Measurements from ENCODE around the gene FKBP8. TPM values are rescaled to one million over a fixed set of nuclear protein-coding genes. Genes with fewer than 3 reads are reported as not detected.

FKBP8 gene
- total and polyA plus RNA-seq, 2 of the 4 experiments (the other 2 are of a cell fraction), result 153 to 289 TPM

DNA sequence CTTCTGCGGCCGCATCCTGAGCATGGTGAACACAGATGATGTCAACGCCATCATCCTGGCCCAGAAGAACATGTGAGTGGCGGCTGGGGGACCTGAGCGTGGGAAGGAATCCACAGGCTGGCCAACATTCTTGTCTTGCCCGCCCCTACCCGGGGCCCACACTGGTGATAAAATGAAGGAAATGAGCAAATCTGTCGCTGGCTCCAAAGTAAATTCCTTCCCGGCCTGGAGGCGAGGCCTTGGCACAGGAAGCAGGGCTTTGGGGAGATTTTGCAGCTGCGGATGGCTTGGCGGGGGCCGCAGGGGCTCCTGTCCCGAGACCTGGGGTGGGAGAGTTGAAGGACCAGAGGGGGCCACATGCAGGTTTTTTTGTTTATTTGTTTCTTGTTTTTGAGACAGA lies 18.7 kb upstream of the FKBP8 start:
- dilution Hi-C loops (cut with HindIII; ENCODE audit: low sequenced_read_pairs, unreplicated experiment) (no loop called here), in situ Hi-C loops (cut with MboI; ENCODE audit: low sequenced_read_pairs) (no loop called here)
- CTCF ChIA-PET, result no interaction called here

More for the DNA sequence above, 18.7 kb upstream of the FKBP8 start:
- Histone ChIP-seq H3K23ac (ENCODE audit: low read depth, low read length) (no peak overlapping the region), H3K9me1 (ENCODE audit: insufficient read depth, low read length) (0 out of 2 replicates have a peak, but pooled peaks cover 2% of the 10 kb centered on the region), H2AK5ac (ENCODE audit: low read depth, low read length) (no peak overlapping the region), H4K5ac (ENCODE audit: low read depth, low read length) (no peak overlapping the region), H3K4me3 (ENCODE audit: insufficient read depth, low read depth, low read length) (no peak overlapping the region), H2BK120ac (ENCODE audit: low read depth, low read length) (no peak overlapping the region), H4K8ac (ENCODE audit: low read depth in 2 of 2, low read length in 2 of 2) (no peak overlapping the region), H4K91ac (ENCODE audit: insufficient read depth, low read depth, low read length) (no peak overlapping the region), H2BK15ac (ENCODE audit: low read depth, low read length) (no peak overlapping the region), H3K18ac (ENCODE audit: low read depth, low read length) (no peak overlapping the region), H3K56ac (ENCODE audit: extremely low read depth, insufficient read depth, low read length) (no peak overlapping the region), H2BK20ac (ENCODE audit: low read depth, low read length) (no peak overlapping the region), H3K4ac (ENCODE audit: low read depth, low read length) (no peak overlapping the region), H3K4me2 (ENCODE audit: low read depth, low read length) (no peak overlapping the region), H2AK9ac (replicated peaks; ENCODE audit: low read depth, low read length, poor library complexity) (no peak overlapping the region), H3K9ac (ENCODE audit: low read depth, low read length) (no peak overlapping the region), H3K4me1 (ENCODE audit: control insufficient read depth, insufficient read depth, low read length) (0 out of 2 replicates have a peak, but pooled peaks cover 2% of the 10 kb centered on the region), H2BK5ac (ENCODE audit: low read depth, low read length, poor library complexity, severe bottlenecking) (no peak overlapping the region), H3K36me3 (ENCODE audit: control insufficient read depth, insufficient read depth, low read length) (peaks cover 37% of the 10 kb centered on the region), H3K27me3 (ENCODE audit: control insufficient read depth, insufficient read depth, low read length) (no peaks in the 10 kb centered on the region), H3K14ac (replicated peaks; ENCODE audit: low read depth, low read length) (no peak overlapping the region), H3K79me1 (ENCODE audit: low read depth in 1 of 2, low read length in 2 of 2) (peaks cover 24 to 47% of the 10 kb centered on the region in 2 experiments), H3K27ac (ENCODE audit: insufficient read depth, low read length) (no peak overlapping the region), H4K20me1 (ENCODE audit: insufficient read depth, low read length) (no peaks in the 10 kb centered on the region), H2AFZ (replicated peaks; ENCODE audit: low read length, poor library complexity) (no peak overlapping the region), H3K9me3 (ENCODE audit: control insufficient read depth, insufficient read depth, low read length) (no peaks in the 10 kb centered on the region)
- TF ChIP-seq, protein P1, sequence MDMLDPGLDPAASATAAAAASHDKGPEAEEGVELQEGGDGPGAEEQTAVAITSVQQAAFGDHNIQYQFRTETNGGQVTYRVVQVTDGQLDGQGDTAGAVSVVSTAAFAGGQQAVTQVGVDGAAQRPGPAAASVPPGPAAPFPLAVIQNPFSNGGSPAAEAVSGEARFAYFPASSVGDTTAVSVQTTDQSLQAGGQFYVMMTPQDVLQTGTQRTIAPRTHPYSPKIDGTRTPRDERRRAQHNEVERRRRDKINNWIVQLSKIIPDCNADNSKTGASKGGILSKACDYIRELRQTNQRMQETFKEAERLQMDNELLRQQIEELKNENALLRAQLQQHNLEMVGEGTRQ (IDR thresholded peaks at IDR 0.05; ENCODE audit: low read depth, low read length), result no peak
- TF ChIP-seq, protein P2, sequence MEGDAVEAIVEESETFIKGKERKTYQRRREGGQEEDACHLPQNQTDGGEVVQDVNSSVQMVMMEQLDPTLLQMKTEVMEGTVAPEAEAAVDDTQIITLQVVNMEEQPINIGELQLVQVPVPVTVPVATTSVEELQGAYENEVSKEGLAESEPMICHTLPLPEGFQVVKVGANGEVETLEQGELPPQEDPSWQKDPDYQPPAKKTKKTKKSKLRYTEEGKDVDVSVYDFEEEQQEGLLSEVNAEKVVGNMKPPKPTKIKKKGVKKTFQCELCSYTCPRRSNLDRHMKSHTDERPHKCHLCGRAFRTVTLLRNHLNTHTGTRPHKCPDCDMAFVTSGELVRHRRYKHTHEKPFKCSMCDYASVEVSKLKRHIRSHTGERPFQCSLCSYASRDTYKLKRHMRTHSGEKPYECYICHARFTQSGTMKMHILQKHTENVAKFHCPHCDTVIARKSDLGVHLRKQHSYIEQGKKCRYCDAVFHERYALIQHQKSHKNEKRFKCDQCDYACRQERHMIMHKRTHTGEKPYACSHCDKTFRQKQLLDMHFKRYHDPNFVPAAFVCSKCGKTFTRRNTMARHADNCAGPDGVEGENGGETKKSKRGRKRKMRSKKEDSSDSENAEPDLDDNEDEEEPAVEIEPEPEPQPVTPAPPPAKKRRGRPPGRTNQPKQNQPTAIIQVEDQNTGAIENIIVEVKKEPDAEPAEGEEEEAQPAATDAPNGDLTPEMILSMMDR (conservative IDR thresholded peaks at IDR 0.05; ENCODE audit: low read depth, low read length), result no peak
- TF ChIP-seq CEBPB (IDR thresholded peaks at IDR 0.05; ENCODE audit: low read depth, low read length) (no peak), MXI1 (IDR thresholded peaks at IDR 0.05; ENCODE audit: borderline replicate concordance, low read depth, low read length) (no peak), RCOR1 (IDR thresholded peaks at IDR 0.05; ENCODE audit: insufficient replicate concordance, low read length) (no peak), SMC3 (IDR thresholded peaks at IDR 0.05; ENCODE audit: low read depth, low read length) (no peak)
- intact Hi-C loops (cut with micrococcal nuclease), result no loop called here
- BruUV-seq (replicated peaks), result no TSS peak
- WGBS, 2 experiments (ENCODE audit: extremely low coverage in 2 of 2, insufficient read length in 1 of 2), result 88% methylated on average over 3 of the region's 14 CpGs; no CpG with 5 or more reads in 1 of the 2 experiments
- POLR2A ChIA-PET (ENCODE audit: unreplicated experiment), result interaction anchor here (0.8 kb wide), 1 partner anchor 9 kb away, joined by 3 read pairs; the partner anchor contains the start of gene UBA52
- DNase-seq, result no peak
- no peak for ATAC-seq (ENCODE audit: low read depth)

Measured in IMR-90 (cell line).